HepG2 (cell line): Measurements from ENCODE around the gene SHROOM1. TPM values are rescaled to one million over a fixed set of nuclear protein-coding genes. Genes with fewer than 3 reads are reported as not detected.

ENCODE experiments used
- ARHGAP35 ChIP-seq: sonication (generic); formaldehyde crosslinking; IDR thresholded peaks from 2 replicates; pipeline ENCODE4 v1.9.0; 2022; ENCODE audit warnings: mild to moderate bottlenecking, inconsistent platforms, moderate library complexity, missing genetic modification reagents, borderline replicate concordance
- CEBPB ChIP-seq: IDR thresholded peaks from 2 replicates; pipeline ENCODE4 v1.6.1; 2011; ENCODE audit warnings: low read depth, low read length, improper control_type of control experiment, borderline replicate concordance
- DNMT1 ChIP-seq: sonication (generic); formaldehyde crosslinking; IDR thresholded peaks from 2 replicates; pipeline ENCODE4 v1.5.1; 2020; ENCODE audit warnings: mild to moderate bottlenecking, missing genetic modification reagents
- FOSL2 ChIP-seq: sonication (generic); formaldehyde crosslinking; IDR thresholded peaks from 2 replicates; pipeline ENCODE4 v1.4.0; 2020; ENCODE audit warnings: missing genetic modification reagents
- FOXP1 ChIP-seq, 2 experiments: fragments of 450-650 bp in 1 of 2; IDR thresholded peaks; 2 replicates each; pipeline ENCODE4 v1.6.1; 2017 to 2018; ENCODE audit warnings: antibody characterized with exemption in 1 of 2
- GTF3A ChIP-seq: sonication (generic); formaldehyde crosslinking; conservative IDR thresholded peaks from 2 replicates; pipeline ENCODE4 v1.4.0; 2020; ENCODE audit warnings: mild to moderate bottlenecking, missing genetic modification reagents
- HMGXB3 ChIP-seq: sonication (generic); formaldehyde crosslinking; IDR thresholded peaks from 2 replicates; pipeline ENCODE4 v1.4.0; 2020; ENCODE audit warnings: missing genetic modification reagents, borderline replicate concordance
- HNF4A ChIP-seq: sonication (generic); formaldehyde crosslinking; IDR thresholded peaks from 2 replicates; pipeline ENCODE4 v1.4.0; 2020; ENCODE audit warnings: missing genetic modification reagents
- KDM5A ChIP-seq: fragments of 200-600 bp; sonication (generic); IDR thresholded peaks from 2 replicates; pipeline ENCODE4 v1.7.0; 2018; ENCODE audit warnings: antibody characterized with exemption, mild to moderate bottlenecking, low read length, borderline replicate concordance
- MLX ChIP-seq: IDR thresholded peaks from 2 replicates; pipeline ENCODE4 v1.6.1; 2016
- PHF5A ChIP-seq: IDR thresholded peaks from one replicate; pipeline ENCODE4 v1.6.1; 2018; ENCODE audit warnings: low read depth, missing genetic modification reagents; ENCODE audit not compliant: unreplicated experiment
- SMARCC2 ChIP-seq: fragments of 450-650 bp; IDR thresholded peaks from 2 replicates; pipeline ENCODE4 v1.6.1; 2017; ENCODE audit warnings: antibody characterized with exemption, mild to moderate bottlenecking
- SMARCE1 ChIP-seq: fragments of 450-650 bp; IDR thresholded peaks from 2 replicates; pipeline ENCODE4 v1.6.1; 2017; ENCODE audit warnings: borderline replicate concordance
- TCF7 ChIP-seq: sonication (generic); IDR thresholded peaks from 2 replicates; pipeline ENCODE4 v1.6.1; 2016; ENCODE audit warnings: antibody characterized with exemption, low read depth
- ZNF431 ChIP-seq: sonication (generic); formaldehyde crosslinking; IDR thresholded peaks from 2 replicates; pipeline ENCODE4 v1.9.0; 2022; ENCODE audit warnings: missing genetic modification reagents, low read depth, mild to moderate bottlenecking, borderline replicate concordance
- ZNF672 ChIP-seq: sonication (generic); formaldehyde crosslinking; IDR thresholded peaks from 2 replicates; pipeline ENCODE4 v1.8.1; 2022; ENCODE audit warnings: missing genetic modification reagents
- ZSCAN21 ChIP-seq: sonication (generic); formaldehyde crosslinking; IDR thresholded peaks from 2 replicates; pipeline ENCODE4 v1.8.0; 2022; ENCODE audit warnings: mild to moderate bottlenecking, missing genetic modification reagents, moderate library complexity, borderline replicate concordance
- ZSCAN29 ChIP-seq: sonication (generic); formaldehyde crosslinking; conservative IDR thresholded peaks from 2 replicates; pipeline ENCODE4 v1.4.0; 2020; ENCODE audit warnings: mild to moderate bottlenecking, missing genetic modification reagents
- polyA plus RNA-seq, 8 experiments: library from polyadenylated mRNA; depleted of rRNA in 3 of 8; stranded (reverse) in 7 of 8; unstranded in 1 of 8; fragments of >200 nt; fragmentation: Illumina TruSeq in 4 of 8; extraction: Trizol in 4 of 8; gene quantifications; 2 replicates each; pipeline versions ENCODE4 v1.2.1 to v1.2.3, GENCODE V29; 2011 to 2016; ENCODE audit warnings: low read depth in 4 of 8, missing spikeins in 1 of 8, mixed read lengths in 1 of 8; ENCODE audit not compliant: insufficient read depth in 1 of 8
- total RNA-seq, 5 experiments: library from RNA; depleted of rRNA; stranded (reverse); fragments of >200 nt; fragmentation: Illumina TruSeq; extraction: Trizol; gene quantifications; 2 replicates each; pipeline ENCODE4 v1.2.3, GENCODE V29; 2016; ENCODE audit warnings: low read depth in 1 of 5
- TF ChIP-seq, protein P1 (sequence below): IDR thresholded peaks from 2 replicates; pipeline ENCODE4 v1.6.1; 2018; ENCODE audit warnings: missing genetic modification reagents, mild to moderate bottlenecking, missing compliant biosample characterization
- TF ChIP-seq, protein P2 (sequence below): sonication (generic); formaldehyde crosslinking; IDR thresholded peaks from 2 replicates; pipeline ENCODE4 v1.8.0; 2022; ENCODE audit warnings: mild to moderate bottlenecking, missing genetic modification reagents
- TF ChIP-seq, protein P3 (sequence below): sonication (generic); formaldehyde crosslinking; IDR thresholded peaks from 2 replicates; pipeline ENCODE4 v1.5.0; 2020; ENCODE audit warnings: missing genetic modification reagents

SHROOM1 gene
- total and polyA plus RNA-seq, 2 of the 13 experiments (the other 11 are each of a cell fraction or from before 2014, with no cell fraction given), result 18.2 to 25.7 TPM

- TF ChIP-seq ARHGAP35 (CRISPR knock-in tag), result no peak
- TF ChIP-seq HNF4A (CRISPR knock-in tag), result peak; percentile 94
- peak; percentile 56; the same call in 1 of the 2 replicates for TF ChIP-seq CEBPB
- peak; percentile 74 for TF ChIP-seq TCF7
- TF ChIP-seq ZNF431 (CRISPR knock-in tag), result peak; percentile 15; the same call in 1 of the 2 replicates
- TF ChIP-seq FOXP1 (IDR thresholded peaks at IDR 0.05), result no peak
- peak; percentile 78 for TF ChIP-seq FOXP1 (CRISPR knock-in tag; IDR thresholded peaks at IDR 0.05)
- TF ChIP-seq, protein P1, sequence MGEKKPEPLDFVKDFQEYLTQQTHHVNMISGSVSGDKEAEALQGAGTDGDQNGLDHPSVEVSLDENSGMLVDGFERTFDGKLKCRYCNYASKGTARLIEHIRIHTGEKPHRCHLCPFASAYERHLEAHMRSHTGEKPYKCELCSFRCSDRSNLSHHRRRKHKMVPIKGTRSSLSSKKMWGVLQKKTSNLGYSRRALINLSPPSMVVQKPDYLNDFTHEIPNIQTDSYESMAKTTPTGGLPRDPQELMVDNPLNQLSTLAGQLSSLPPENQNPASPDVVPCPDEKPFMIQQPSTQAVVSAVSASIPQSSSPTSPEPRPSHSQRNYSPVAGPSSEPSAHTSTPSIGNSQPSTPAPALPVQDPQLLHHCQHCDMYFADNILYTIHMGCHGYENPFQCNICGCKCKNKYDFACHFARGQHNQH, result peak; percentile 82
- TF ChIP-seq ZSCAN29 (CRISPR knock-in tag), result peak; percentile 83; the same call in 1 of the 2 replicates
- TF ChIP-seq GTF3A (CRISPR knock-in tag), result 0 out of 2 replicates have a peak, but pooled peaks have one; percentile 26
- 0 out of 2 replicates have a peak, but pooled peaks have one; percentile 65 for TF ChIP-seq DNMT1
- TF ChIP-seq HMGXB3, result peak; percentile 31; the same call in 1 of the 2 replicates
- peak; percentile 44; the same call in 1 of the 2 replicates for TF ChIP-seq KDM5A
- TF ChIP-seq, protein P2, sequence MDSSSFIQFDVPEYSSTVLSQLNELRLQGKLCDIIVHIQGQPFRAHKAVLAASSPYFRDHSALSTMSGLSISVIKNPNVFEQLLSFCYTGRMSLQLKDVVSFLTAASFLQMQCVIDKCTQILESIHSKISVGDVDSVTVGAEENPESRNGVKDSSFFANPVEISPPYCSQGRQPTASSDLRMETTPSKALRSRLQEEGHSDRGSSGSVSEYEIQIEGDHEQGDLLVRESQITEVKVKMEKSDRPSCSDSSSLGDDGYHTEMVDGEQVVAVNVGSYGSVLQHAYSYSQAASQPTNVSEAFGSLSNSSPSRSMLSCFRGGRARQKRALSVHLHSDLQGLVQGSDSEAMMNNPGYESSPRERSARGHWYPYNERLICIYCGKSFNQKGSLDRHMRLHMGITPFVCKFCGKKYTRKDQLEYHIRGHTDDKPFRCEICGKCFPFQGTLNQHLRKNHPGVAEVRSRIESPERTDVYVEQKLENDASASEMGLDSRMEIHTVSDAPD (CRISPR knock-in tag), result peak; percentile 97
- TF ChIP-seq ZSCAN21, result 0 out of 2 replicates have a peak, but pooled peaks have one; percentile 26
- 0 out of 2 replicates have a peak, but pooled peaks have one; percentile 52 for TF ChIP-seq ZNF672 (CRISPR knock-in tag)
- peak; percentile 96 for TF ChIP-seq MLX (CRISPR knock-in tag)
- TF ChIP-seq, protein P3, sequence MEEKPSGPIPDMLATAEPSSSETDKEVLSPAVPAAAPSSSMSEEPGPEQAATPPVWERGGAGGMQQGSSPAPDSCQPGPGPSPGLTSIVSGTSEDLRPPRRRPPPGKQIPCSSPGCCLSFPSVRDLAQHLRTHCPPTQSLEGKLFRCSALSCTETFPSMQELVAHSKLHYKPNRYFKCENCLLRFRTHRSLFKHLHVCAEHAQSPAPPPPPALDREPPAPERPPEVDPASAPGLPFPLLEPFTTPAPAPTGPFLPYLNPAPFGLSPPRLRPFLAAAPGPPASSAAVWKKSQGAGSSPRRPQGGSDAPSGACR, result peak; percentile 76; the same call in 1 of the 2 replicates
- no peak for TF ChIP-seq SMARCE1
- TF ChIP-seq FOSL2, result peak; percentile 45; the same call in 1 of the 2 replicates
- TF ChIP-seq SMARCC2, result no peak
- peak; percentile 29 for TF ChIP-seq PHF5A (CRISPR knock-in tag)
These were observed 42.9 kb upstream of the SHROOM1 start, which contains the start of gene LEAP2 (continued) for GRCh38 chr5:132873119-132873929.
